ENCODE results near the gene GABBR2. TPM values are rescaled to one million over a fixed set of nuclear protein-coding genes. Genes with fewer than 3 reads are reported as not detected.

GABBR2 gene
- total and polyA plus RNA-seq, 2 of the 8 experiments (the other 6 are each of a cell fraction or from before 2014, with no cell fraction given): 0.50 to 1.2 TPM

DNA sequence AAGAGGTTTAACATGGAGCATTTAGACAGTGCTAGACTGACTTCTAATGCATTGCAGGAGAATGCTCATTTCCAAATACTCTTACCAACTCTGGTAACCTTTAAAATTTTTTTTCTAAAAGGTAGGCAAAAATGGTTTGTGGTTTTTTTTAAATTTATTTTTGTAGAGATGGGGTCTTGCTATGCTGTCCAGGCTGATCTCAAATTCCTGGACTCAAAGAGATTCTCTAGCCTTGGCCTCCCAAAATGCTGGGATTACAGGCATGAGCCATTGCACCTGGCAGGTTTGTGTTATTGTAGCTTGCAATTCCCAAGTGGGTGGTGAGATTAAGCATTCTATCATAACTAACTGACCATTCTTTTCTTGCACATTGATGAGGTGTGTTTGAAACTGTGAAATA is 410.3 kb downstream of the GABBR2 start (continued):
- TF ChIP-seq, protein P1, sequence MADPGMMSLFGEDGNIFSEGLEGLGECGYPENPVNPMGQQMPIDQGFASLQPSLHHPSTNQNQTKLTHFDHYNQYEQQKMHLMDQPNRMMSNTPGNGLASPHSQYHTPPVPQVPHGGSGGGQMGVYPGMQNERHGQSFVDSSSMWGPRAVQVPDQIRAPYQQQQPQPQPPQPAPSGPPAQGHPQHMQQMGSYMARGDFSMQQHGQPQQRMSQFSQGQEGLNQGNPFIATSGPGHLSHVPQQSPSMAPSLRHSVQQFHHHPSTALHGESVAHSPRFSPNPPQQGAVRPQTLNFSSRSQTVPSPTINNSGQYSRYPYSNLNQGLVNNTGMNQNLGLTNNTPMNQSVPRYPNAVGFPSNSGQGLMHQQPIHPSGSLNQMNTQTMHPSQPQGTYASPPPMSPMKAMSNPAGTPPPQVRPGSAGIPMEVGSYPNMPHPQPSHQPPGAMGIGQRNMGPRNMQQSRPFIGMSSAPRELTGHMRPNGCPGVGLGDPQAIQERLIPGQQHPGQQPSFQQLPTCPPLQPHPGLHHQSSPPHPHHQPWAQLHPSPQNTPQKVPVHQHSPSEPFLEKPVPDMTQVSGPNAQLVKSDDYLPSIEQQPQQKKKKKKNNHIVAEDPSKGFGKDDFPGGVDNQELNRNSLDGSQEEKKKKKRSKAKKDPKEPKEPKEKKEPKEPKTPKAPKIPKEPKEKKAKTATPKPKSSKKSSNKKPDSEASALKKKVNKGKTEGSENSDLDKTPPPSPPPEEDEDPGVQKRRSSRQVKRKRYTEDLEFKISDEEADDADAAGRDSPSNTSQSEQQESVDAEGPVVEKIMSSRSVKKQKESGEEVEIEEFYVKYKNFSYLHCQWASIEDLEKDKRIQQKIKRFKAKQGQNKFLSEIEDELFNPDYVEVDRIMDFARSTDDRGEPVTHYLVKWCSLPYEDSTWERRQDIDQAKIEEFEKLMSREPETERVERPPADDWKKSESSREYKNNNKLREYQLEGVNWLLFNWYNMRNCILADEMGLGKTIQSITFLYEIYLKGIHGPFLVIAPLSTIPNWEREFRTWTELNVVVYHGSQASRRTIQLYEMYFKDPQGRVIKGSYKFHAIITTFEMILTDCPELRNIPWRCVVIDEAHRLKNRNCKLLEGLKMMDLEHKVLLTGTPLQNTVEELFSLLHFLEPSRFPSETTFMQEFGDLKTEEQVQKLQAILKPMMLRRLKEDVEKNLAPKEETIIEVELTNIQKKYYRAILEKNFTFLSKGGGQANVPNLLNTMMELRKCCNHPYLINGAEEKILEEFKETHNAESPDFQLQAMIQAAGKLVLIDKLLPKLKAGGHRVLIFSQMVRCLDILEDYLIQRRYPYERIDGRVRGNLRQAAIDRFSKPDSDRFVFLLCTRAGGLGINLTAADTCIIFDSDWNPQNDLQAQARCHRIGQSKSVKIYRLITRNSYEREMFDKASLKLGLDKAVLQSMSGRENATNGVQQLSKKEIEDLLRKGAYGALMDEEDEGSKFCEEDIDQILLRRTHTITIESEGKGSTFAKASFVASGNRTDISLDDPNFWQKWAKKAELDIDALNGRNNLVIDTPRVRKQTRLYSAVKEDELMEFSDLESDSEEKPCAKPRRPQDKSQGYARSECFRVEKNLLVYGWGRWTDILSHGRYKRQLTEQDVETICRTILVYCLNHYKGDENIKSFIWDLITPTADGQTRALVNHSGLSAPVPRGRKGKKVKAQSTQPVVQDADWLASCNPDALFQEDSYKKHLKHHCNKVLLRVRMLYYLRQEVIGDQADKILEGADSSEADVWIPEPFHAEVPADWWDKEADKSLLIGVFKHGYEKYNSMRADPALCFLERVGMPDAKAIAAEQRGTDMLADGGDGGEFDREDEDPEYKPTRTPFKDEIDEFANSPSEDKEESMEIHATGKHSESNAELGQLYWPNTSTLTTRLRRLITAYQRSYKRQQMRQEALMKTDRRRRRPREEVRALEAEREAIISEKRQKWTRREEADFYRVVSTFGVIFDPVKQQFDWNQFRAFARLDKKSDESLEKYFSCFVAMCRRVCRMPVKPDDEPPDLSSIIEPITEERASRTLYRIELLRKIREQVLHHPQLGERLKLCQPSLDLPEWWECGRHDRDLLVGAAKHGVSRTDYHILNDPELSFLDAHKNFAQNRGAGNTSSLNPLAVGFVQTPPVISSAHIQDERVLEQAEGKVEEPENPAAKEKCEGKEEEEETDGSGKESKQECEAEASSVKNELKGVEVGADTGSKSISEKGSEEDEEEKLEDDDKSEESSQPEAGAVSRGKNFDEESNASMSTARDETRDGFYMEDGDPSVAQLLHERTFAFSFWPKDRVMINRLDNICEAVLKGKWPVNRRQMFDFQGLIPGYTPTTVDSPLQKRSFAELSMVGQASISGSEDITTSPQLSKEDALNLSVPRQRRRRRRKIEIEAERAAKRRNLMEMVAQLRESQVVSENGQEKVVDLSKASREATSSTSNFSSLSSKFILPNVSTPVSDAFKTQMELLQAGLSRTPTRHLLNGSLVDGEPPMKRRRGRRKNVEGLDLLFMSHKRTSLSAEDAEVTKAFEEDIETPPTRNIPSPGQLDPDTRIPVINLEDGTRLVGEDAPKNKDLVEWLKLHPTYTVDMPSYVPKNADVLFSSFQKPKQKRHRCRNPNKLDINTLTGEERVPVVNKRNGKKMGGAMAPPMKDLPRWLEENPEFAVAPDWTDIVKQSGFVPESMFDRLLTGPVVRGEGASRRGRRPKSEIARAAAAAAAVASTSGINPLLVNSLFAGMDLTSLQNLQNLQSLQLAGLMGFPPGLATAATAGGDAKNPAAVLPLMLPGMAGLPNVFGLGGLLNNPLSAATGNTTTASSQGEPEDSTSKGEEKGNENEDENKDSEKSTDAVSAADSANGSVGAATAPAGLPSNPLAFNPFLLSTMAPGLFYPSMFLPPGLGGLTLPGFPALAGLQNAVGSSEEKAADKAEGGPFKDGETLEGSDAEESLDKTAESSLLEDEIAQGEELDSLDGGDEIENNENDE (IDR thresholded peaks at IDR 0.05; ENCODE audit: insufficient replicate concordance, low read length): no peak
- TF ChIP-seq KDM4A (IDR thresholded peaks at IDR 0.05; ENCODE audit: low read depth, low read length, severe bottlenecking) (no peak), JUN (IDR thresholded peaks at IDR 0.05; ENCODE audit: low read depth, low read length) (no peak), HDAC2 (IDR thresholded peaks at IDR 0.05; ENCODE audit: borderline replicate concordance in 1 of 2, low read depth in 2 of 2, low read length in 2 of 2) (no peak)

Measured in H1 (cell line).